ENCODE data around the gene GSE1.

GSE1 gene

DNA sequence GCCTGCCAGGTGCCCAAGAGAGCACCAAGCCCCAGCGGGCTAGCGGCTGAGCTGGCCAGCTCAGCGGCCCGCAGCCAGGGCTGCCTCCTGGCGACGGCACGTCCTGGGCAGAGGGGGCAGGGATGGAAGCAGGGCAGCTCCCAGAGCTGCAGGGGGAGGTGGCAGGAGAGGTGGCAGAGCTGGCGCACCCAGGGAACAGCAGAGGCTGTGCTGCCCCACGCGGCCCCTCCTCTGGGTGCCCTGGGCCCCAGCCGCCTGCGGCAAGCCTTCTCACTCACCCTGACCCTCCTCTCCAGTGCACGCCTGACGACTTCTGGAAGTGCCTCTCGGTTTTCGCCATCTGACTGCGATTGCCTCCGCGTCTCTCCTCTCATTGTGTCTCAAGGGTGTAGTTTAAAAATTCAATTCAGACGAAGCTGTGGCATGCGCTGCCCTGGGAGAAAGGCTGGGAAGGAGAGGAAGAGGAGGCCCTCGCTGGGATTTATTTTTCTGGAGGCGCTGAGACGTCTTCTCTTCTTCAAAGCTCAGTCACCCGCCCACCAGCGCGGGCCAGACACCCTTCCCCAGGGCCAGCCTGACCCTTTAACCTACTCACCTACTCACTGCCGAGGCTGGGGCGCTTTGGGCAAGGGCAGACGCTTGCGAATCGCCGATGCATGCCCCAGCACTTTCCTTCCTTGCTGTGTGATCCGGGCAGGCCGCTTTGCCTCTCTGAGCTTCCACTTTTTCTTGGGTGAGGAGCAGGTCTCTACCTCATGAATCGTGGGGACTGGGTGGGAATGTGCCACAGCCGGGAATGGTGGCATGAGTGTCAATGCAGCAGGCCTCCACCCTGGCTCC is 24.9 kb downstream of the GSE1 start:
- no peak for DNase-seq
- in situ Hi-C loops (cut with HindIII; ENCODE audit: low pct_ligation_motif_present, low pct_unique_long_range_greater_than_20kb, low sequenced_read_pairs): no loop called here

DNA sequence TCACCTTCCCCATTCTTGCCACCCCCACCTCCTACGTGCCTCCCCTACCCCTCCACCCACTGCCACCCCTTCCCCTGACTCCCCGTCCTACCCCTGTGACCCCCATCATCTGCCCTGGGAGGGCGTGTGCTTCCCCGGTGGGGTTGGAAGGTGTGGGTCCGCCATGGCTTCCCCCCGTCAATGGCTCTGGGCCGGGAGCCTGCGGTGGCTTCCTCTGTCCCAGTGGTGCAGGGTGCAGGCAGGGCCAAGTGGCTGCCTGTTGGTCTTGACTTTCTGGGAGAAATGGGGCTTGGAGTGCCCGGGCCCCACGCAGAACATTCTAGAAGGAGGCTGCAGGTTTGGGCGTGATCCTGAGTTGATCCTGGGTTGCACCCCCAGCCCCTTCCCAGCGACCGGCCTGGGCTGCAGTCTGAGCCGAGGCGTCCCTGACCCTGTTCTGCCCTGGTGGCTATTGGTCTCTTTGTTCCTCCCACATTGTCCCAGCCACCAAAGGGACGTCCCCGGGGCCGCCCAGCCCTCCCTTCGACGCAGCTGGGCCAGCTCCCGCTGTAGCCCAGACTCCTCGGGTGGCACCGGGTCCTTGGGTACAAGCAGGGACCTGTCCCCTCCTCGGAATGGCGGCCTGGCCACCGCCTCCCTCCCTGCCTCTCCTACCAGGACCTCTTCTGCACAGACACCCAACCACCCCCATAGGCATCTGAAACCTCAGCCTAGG is 25.7 kb downstream of the GSE1 start:
- no peak for DNase-seq

DNA sequence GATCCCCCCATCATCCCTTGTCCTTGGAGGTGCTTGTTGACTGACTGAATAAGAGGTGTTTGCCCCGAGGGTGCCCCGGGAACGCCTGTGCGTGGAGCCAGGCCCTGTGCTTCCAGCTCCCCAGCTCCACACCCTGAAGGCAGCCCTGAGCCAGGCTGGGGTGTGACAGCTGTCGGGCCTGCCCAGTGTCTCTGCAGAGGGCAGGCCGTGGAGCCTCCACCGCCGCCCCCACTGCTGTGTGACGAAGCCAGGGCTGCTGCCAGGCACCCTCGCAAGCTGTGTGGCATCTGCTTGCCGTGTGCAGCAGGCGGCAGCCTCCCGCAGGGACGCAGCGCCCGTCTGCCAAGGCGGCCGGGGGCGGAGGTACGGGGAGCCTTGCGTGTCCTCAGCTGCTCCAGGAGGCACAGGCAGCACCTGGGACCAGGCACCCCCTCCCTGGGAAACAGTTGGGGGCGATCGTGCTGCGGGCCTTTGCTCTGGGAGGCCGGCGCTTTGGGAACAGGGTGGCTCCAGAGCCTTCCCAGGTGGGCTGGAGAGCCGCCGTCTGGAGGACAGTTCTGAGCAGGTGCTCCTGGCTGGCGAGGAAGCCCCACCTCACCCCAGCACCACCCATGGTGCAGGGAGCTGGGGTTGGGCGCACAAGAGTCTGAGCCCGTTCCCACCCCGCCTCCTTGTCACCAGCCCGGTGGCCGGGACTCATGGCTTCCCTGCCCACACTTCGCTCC is 26.6 kb downstream of the GSE1 start:
- DNase-seq: no peak
- in situ Hi-C loops (cut with HindIII; ENCODE audit: low pct_ligation_motif_present, low pct_unique_long_range_greater_than_20kb, low sequenced_read_pairs): no loop called here

More for the DNA sequence above, 25.7 kb downstream of the GSE1 start:
- in situ Hi-C loops (cut with HindIII; ENCODE audit: low pct_ligation_motif_present, low pct_unique_long_range_greater_than_20kb, low sequenced_read_pairs): no loop called here

DNA sequence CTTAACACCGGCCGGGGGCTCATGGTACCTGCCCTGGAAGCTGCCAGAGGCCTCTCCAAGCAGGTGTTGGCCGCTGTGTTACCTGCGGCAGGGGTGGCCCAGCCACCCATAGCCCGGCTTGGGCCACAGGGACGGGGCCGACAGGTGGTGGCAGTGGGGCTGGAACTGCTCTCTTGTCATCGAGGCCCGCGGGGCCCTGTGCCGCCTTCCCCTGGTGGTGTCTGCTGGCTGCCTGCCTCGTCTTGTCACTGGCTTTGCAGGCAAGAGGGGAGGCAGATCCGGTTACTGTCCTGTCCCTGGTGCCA is 27.1 kb downstream of the GSE1 start:
- DNase-seq: no peak

DNA sequence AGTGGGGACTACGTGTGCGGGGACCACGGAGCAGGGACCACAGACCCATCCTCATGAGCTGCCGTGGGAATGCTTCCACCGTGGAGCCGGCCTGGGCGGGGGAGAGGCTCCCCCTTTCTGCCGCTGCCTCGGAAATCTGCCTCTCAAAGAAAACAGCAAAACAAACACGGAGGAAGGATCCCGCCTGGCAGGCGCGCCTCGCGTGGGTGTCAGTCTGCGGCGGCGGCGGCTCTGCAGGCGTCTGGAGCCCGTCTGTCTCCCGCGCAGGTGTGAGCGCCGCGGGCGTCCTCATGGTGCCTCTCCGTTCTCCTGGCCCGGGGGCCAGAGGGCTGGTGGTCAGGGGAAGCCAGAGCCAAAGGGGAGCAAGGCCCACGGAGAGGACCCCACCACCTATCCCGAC is 27.5 kb downstream of the GSE1 start:
- no peak for DNase-seq
- in situ Hi-C loops (cut with HindIII; ENCODE audit: low pct_ligation_motif_present, low pct_unique_long_range_greater_than_20kb, low sequenced_read_pairs): no loop called here

More for the DNA sequence above, 27.1 kb downstream of the GSE1 start:
- in situ Hi-C loops (cut with HindIII; ENCODE audit: low pct_ligation_motif_present, low pct_unique_long_range_greater_than_20kb, low sequenced_read_pairs): no loop called here

DNA sequence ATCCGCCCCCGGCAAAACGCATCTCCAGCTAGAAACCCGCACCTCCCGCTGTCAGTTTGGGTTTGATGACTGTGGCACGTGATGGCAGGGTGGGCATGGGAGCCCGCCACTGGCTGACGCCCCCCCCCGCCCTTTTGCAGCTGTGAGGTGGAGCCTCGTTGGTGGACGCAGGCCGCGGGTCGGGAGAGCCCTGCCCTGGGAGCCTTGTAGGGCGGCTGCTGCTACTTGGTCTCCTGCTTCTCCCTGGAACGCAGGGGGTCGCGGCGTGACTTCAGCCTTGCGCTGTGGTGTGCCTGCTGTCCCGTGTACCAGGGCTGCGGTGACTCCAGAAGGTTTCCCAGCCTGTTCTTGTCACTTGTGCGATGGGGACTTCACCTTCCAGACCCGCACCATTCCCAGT is 28.2 kb downstream of the GSE1 start:
- no peak for DNase-seq
- in situ Hi-C loops (cut with HindIII; ENCODE audit: low pct_ligation_motif_present, low pct_unique_long_range_greater_than_20kb, low sequenced_read_pairs): no loop called here

DNA sequence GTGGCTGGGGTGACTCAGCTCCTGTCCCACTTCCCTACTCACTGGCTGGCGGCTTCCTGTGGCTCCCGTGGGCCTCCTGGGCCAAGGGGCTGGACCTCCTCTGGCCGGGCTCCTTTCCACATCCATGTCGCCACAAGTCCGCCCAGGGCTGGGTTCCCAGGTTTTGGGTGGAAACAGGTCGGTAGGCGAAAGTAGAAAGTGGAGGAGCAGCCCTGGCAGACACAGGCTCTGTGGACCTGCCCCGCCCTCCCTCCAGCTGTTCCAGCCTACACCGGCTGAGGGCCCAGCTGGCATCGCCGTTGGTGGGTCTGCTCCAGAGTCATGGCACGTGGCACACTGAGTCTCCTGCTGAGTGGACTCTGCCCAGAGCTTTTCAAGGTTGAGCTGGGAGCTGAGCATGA is 28.7 kb downstream of the GSE1 start:
- in situ Hi-C loops (cut with HindIII; ENCODE audit: low pct_ligation_motif_present, low pct_unique_long_range_greater_than_20kb, low sequenced_read_pairs): no loop called here
- DNase-seq: no peak

DNA sequence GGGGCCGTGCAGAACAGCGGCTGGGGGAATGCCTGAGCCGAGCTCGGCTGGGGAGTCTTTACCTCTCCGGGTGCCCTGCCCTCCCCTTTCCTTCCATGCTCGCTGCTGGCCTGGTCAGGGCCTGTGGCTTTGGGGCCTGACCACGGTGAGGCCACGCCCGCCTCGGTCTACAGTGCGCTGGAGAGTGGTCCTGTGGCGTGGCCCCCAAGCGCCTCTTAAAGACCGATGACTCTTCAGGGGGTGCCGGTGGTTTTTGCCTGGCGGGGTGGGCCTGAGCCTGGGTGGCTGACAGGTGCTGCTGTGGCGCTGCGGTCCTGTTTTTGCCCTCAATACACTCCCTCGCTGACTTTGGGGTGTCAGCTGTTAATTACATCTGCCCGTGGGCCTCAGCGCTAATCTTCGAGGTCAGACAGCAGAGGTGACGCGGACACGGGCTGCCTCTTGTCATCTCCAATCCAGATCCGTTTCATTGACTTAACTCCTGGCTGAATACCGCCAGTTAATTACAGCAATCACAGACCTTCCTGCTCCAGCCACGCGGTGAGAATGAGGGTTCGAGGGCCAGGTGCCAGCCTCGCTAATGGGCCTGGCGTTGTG is 29.7 kb downstream of the GSE1 start:
- DNase-seq: no peak
- in situ Hi-C loops (cut with HindIII; ENCODE audit: low pct_ligation_motif_present, low pct_unique_long_range_greater_than_20kb, low sequenced_read_pairs): no loop called here

DNA sequence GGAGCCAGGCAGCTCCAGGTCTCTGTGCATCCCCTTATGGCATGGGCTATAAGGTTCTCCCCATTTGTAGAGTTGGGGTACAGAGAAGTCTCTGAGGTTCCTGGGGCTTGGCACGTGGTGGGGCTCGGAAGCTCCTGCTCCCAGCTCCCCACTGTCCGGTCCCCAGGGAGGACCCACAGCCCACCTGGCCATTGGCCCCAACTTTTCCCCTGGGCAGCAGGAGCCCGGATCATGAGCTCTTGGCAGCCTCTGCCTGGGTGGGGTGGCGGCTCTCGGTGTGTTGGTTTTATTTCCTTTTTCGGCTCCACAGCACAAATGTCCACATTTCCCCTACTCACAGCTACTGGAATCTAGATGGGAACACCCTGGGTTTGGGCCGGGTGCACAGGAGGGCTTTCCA is 30.5 kb downstream of the GSE1 start:
- in situ Hi-C loops (cut with HindIII; ENCODE audit: low pct_ligation_motif_present, low pct_unique_long_range_greater_than_20kb, low sequenced_read_pairs): no loop called here
- no peak for DNase-seq

DNA sequence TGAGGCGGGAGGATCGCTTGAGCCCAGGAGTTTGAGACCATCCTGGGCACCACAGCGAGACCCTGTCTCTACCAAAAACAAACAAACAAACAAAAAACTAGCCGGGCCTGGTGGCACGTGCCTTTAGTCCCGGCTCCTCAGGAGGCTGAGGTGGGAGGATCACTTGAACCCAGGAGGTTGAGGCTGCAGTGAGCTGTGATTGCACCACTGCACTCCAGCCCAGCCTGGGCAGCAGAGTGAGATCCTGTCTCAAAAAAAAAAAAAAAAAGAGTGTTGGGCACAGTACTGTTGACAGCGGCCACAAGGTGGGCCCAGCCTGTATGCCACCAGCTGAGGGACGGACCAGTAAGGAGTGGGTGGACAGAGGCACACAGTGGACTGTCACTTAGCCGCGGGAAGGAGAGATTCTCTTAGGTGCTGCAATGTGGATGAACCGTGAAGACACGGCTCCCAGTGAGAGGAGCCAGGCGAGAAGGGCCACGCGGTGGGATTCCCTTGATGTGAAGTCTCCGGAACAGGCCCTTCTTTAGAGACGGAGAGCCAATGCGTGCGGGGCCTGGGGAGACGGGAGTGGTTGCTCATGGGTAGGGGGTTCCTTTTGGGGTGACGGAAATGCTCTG is 31.1 kb downstream of the GSE1 start:
- no peak for DNase-seq
- in situ Hi-C loops (cut with HindIII; ENCODE audit: low pct_ligation_motif_present, low pct_unique_long_range_greater_than_20kb, low sequenced_read_pairs): no loop called here

DNA sequence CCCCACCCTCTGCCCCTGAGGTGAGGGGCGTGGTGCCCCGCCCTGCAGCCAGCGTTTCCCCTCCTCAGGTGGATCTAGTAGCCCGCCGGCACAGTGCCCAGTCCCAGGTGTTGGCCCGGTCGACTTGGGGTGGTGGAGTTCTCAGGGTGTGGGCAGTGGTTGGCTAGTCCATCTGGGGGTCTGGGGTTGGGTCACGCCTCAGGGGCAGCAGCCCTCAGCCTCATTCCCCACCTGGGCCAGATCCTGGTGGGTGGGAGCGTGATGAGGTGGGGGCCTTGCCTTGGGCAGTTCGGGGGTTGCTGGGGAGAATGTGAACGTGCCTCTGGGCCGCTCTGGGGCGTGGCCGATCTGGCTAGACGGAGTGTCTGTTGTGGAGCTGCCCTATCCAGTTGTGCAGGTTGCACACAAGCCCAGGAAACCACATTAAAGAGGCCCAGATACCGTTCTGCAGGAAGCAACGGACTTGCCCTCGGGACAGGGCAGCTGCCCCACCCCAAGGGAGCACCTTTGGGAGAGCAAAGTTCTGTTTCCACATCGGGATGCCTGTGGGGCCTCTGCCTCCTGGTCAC is 32.0 kb downstream of the GSE1 start:
- no peak for DNase-seq
- in situ Hi-C loops (cut with HindIII; ENCODE audit: low pct_ligation_motif_present, low pct_unique_long_range_greater_than_20kb, low sequenced_read_pairs): no loop called here

DNA sequence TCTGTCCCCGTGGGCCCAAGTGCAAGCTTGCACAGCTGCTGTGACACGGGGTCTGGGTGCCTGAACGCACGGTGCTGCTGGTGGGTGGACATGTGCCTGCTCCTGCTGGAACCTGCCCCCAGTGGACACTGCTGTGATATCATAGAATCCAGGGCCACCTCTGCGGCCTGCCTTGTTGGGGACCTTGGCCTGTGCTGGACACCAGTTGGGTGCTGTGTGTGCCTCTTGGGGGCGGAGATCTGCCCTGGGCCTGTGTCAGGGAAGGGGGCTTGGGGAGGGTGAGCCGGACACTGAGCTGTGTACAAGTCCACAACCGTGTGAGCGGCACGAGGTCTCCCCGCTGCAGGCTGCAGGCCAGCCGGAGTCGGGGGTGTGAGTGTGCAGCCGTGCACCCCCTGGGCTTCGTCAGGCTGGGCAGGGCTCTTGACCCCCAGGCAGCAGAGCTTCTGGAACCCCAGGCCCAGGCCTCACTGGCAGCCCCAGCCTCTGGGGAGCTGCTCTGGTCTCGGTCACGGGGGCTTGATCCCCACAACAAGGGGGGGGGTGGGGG is 33.3 kb downstream of the GSE1 start:
- no peak for DNase-seq
- in situ Hi-C loops (cut with HindIII; ENCODE audit: low pct_ligation_motif_present, low pct_unique_long_range_greater_than_20kb, low sequenced_read_pairs): no loop called here

DNA sequence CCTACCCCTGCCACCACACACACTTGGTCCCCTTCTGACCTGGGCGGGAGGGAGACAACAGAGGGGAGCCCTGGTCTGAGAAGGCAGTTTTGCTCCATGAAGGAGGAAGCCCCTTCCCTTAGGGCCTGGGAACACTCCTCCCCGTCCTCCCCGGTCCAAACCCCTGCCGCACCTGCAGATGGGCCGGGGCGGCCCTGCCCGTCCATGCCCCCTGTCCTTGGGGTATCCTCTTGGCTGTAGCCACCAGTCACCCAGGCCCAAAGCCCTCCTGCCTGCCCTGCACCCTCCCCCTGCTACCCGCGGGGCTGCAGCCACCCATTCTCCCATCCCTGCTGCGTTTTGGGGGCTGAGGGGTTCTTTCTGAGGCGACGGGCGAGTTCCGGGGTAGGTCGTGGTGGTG is 33.9 kb downstream of the GSE1 start:
- no peak for DNase-seq
- in situ Hi-C loops (cut with HindIII; ENCODE audit: low pct_ligation_motif_present, low pct_unique_long_range_greater_than_20kb, low sequenced_read_pairs): no loop called here

DNA sequence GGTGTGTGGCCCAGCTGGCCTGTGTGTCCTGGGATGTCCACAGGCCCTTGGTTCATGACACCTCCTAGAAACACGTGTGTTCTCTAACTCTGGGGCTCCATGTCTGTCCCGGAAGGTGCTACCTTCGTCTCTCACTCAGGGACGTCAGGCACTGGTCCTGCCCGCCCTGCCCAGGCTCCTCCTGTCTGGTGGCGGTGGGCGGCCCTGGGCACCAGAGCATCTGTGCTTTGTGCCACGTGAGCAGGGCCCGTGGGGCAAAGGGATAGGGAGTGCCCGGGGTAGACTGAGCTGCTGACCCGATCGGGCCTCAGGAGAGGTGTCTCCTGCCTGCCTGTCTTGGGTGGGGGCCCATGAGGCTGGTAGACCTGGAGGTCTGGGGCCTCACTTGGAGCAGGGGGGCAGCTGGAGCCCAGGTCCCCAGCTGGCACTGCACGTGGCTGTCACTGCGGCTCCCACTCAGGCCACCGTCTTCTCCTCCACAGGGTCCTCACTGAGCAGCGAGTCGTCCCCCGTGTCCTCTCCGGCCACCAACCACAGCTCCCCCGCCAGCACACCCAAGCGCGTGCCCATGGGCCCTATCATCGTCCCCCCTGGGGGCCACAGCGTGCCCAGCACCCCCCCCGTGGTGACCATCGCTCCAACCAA is 35.1 kb downstream of the GSE1 start:
- in situ Hi-C loops (cut with HindIII; ENCODE audit: low pct_ligation_motif_present, low pct_unique_long_range_greater_than_20kb, low sequenced_read_pairs): no loop called here
- DNase-seq: no peak

DNA sequence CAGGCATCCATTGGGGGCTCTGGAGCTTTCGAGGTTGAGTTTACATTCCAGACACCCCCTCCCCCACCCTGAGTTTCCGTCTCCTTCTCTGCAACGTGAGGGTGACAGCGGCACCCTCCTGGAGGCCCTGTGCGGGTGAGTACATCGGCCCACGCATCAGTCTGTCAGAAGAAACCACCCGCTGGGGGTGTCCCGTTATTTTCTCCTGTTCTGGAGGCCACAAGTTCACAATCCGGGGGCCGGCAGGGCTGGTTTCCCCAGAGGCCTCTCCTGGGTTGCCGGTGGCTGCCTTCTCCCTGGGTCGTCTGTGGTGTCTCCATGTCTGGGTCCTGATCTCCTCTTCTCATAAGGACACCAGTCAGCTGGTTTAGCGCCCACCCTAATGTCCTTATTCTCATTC is 35.7 kb downstream of the GSE1 start:
- no peak for DNase-seq
- in situ Hi-C loops (cut with HindIII; ENCODE audit: low pct_ligation_motif_present, low pct_unique_long_range_greater_than_20kb, low sequenced_read_pairs): no loop called here

DNA sequence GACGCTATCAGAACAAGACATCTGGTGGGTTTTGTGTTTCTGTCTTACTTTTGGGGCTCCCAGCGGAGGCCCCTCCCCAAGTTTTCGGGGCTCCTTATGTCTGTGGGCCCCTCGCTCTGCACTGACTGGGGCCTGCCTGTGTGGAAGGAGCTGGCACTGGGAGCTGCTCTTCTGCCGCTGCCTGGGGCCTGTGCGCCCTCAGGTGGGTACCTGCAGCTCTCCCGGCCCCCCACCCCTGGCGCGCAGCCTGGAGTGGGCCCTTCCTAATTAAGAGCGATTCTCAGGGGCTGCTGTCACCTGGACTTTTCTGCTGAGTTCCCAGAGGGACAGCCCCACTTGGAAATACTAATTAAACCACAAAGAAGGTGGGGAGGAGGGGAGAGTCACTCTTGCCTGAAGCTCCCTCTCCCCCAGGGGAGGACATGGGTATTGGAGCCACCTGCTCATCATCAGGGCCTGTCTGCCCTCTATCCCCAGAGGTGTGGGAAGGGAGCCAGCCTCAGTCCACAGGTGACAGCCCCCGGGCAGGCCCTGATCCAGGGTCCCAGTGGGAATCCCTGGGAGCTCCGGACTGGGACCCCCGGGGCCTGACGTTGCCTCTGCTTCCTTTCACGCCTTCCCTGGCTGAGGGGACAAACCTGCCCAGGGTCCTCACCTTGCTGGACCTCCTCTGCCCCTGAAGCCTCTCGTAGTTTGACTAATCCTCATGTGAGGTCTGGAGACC is 36.5 kb downstream of the GSE1 start:
- in situ Hi-C loops (cut with HindIII; ENCODE audit: low pct_ligation_motif_present, low pct_unique_long_range_greater_than_20kb, low sequenced_read_pairs): no loop called here
- DNase-seq: no peak

DNA sequence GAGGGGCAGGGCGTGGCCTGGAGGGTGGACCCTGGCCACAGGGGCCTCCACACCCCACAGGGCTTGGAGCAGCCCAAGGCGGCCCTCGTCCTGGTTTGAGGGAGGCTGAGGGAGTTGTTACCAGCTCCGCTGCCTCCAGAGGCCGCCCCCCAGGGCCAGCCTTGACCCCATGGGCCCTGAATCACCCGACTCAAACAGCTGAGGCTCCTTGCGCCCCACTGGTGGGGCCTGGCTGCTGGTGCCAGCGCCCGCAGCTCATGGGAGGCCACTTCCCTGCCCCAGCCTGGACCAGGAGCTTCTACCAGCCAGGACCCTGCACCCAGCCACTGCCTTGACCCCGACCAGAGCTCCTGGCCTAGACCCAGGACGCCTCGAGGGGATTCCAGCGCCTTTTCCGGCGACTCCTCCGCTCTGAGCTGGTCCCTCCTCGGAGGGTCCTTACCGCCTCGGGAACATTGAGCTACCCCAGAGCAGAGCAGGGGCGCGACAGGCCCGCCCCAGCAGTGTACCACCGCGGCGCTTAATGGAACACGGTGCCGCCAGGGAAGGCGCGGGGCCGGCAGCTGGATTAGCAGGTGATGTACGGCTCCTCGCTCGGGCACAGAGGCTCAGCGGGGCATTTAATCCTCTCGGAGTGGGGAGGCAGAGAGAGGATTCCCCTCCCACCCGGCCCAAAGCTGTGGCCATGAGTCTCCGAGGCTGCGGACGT is 37.2 kb downstream of the GSE1 start:
- in situ Hi-C loops (cut with HindIII; ENCODE audit: low pct_ligation_motif_present, low pct_unique_long_range_greater_than_20kb, low sequenced_read_pairs): no loop called here
- DNase-seq: no peak

All from ACHN (cell line).